Hepatic stellate cell (primary cell): ENCODE measurements around the gene SMIM7.
A peak's percentile ranks its signal among the peaks of the same experiment; 100 is the strongest.

ENCODE experiments used
- DNase-seq: peaks from one replicate; pipeline ENCODE4 v3.0.0; 2011; ENCODE audit warnings: low spot score

SMIM7 gene

DNA sequence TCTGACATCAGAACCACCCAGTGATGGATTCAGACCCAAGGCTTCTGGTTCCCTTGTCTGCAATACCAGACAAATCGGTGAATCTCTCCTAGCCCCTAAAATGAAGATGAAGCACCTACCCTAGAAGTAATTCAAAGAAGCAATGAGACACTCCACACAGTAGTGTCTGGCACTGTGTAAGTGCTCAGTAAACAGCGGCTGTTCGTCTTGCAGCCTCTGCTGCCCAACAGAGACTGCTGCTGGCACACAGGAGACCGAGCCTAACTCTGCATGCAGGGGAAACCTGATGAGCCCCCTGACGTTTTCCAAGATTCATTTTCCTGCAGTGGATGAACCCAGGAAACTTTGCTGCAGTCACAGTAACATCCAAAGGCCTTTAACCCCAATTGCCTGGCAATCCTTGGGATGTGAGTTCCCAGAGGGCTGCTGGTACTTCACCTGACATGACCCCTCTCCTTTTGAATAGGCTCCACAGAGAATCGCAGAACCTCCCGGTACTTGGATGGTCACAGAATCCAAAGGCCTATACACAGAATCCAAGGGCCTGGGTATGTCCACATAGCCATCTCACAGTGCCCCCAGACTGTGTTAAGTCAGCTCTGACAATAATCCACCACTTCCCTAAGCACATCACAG is 38.7 kb downstream of the SMIM7 start:
- no peak for DNase-seq

DNA sequence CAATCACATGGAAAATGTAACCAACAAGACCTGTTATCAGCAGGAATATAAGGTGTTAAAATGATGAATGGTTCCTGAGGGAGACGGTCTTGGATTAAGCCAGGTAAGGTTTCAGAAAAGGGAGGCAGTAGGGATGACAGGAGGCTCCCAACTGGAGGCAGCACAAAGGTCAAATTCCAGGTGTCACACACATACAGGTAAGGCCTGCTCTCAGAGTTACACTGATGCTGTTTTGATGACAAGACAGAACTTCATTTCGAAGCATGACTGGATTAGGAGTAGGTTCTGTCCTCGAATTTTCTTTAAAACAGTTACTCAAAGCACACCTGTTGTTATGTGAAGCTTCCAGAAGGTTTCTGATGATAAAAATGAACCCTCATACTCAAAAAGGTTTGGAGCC is 39.4 kb downstream of the SMIM7 start:
- no peak for DNase-seq

DNA sequence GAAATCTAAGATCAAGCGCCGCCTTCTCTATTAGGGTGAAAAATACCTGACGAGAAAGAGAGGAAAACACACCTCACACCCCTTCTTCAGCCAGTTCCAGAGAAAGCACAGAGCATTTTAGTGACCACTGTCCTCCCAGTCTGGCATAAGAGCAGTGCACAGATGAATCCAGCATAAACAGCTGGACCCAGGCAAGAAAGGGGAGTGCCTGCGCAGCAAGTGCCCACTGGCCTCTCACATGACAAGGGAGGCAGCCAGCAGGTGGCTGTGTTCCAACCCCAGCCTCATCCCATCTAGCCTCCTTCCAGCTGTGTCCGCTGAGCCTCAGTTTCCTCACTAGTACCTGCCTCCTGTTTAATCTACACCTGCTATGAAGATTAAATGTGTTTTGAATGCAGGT is 39.9 kb downstream of the SMIM7 start:
- DNase-seq = no peak

DNA sequence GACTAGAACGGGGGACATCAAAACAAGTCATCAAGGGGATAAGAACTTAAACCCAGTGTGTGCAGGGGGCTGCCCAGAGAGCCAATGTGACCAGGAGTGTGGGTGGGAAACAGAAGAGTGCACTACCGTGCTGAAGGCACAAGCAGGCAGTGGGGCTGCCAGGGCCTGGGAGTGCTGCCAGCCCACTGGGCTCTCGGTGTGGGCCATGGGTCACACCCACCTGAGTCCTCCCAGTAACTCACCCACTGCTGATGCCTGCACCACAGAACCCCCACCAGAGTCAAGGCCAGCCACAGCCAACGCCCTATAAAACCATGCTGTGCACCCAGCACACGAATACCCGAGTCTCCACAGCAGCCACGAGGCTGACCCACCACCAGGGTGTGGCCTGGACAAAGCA is 40.5 kb downstream of the SMIM7 start:
- DNase-seq = no peak

DNA sequence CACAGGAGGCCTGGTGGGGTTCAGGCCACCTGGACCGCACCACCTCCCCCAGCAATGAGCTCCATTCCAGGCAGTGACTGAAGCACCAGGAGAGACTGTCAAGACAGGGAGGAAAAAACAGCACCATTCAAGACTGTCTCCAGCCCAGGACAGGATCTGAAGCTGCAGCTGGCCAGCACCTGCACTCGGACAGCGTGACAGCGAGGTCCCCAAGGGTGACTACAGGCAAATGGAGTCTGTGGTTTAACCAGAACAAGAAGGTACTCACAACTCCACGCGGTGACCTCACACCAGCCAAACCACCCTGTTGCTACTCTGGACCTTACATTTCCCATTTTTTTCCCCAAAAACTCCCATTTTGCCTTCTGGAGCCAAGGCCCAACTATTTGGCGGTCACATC is 41.7 kb downstream of the SMIM7 start:
- DNase-seq = no peak

DNA sequence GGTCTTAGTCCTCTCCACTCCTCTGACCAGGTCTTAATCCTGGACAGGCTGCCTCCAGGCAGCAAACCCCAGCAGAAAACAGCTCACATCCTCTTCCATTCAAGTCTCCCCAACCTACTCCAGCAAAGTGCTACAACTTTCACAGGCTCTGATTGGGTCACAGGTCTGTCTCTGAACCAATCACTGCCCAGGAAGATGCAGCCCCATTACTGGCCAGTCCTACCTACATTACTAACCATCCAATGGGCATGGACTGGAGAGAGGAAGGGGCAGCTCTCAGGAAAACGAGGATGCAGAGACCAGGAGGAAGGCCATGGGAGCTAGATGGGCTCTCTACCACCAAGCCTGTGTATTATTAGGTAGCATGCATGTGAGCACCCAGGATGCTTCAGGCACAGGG is 44.1 kb downstream of the SMIM7 start:
- DNase-seq = no peak

DNA sequence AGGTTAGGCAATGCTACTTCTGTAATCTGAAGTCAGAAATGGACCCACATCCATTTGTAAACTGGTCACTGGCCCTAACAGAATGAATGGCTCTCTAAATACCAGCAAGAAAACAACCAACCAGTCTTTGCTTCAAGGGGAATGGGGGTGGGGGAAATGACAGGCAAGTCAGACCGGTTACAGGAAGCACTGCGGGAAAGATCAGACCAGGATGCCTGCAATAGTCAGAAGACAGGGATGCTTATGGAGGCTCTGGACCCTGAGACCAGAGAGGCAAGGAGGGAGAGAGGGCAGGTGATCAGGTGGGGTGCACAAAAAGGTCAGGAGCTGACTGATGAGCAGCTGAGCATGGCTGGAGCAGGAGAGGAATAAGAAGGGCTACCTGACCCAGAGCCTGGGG is 45.0 kb downstream of the SMIM7 start:
- DNase-seq = no peak

DNA sequence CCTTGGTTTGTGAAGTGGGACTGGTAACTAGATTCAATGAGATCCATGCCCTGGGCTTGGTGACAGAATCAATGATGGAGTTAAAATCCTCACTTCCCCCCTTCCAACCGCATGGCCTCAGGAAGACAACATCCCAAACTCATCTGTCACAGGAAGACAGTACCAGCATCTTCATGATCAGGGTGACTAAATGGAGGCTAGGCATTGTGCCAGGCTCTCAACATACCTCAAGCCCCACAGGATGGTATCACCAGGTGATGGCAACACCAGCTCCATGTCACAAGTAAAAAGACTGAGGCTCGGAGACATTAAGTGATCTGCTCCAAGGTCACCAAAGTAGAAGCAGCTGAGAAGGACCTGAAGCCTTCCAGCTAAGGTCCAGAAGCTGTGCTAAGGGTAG is 46.1 kb downstream of the SMIM7 start:
- DNase-seq = no peak

DNA sequence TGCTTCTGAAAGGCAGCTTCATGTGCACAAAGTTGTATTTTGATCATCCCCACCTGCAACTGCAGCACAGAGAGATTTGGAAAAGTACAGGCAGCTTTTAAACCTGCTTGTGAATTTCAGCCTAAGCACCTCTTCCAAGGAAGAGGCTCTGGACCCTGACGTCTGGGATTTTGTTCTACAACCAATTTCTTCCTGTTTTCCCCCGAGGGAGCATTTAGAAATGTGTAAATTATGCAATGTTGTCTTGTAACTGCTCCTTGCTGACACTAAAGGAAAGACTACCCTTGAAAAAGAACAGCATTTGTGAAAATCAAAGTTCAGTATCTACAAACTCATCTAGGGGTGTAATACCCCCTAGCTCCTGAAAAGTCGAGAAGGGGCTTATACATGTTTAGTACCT is 47.3 kb downstream of the SMIM7 start:
- no peak for DNase-seq

DNA sequence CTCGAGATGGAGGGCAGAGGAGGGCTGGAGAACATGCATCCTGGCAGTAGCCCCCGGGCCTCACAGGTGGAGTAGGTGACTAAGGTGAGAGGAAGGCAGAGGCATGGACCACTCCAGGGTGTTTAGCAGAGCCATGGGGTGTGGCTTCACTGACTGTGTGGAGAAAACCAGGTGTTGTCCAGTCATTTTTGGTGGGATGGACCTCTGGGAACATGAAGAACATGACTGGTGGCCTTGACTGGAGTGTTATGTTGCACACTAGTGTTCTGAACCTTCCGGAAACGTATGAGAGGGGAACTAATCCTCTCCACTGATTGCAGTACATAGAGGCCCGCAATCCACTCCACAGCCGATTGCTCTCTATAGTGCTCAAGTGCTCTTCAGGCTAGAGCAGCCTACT is 48.8 kb downstream of the SMIM7 start:
- no peak for DNase-seq

DNA sequence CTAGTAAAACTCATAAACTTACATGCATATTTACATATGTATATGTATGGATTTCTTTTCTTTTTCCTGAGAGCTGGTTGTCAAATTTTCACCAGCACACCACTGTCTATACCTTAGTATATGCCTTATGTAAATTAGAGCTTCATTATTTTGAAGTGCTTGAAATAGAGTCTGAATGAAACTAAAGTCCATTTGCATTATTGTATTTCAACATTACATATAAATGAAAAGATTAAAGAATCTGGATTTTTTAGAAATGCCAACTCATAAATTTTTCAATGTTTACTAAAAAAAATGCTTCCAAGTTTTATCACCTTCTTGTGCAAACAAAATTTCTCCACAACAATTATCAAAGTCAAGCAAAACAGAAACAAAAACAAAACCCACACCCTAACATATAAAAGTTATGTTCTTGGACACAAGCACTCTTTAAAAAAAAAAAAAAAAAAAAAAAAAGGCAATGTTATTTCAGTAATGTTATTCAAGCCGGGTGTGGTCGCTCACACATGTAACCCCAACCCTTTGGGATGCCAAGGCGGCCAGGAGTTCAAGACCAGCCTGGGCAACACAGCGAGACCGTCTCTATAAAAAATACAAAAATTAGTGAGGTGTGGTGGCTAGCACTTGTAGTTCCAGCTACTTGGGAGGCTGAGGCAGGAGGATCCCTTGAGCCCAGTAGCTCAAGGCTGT is 50.3 kb downstream of the SMIM7 start:
- DNase-seq = no peak

DNA sequence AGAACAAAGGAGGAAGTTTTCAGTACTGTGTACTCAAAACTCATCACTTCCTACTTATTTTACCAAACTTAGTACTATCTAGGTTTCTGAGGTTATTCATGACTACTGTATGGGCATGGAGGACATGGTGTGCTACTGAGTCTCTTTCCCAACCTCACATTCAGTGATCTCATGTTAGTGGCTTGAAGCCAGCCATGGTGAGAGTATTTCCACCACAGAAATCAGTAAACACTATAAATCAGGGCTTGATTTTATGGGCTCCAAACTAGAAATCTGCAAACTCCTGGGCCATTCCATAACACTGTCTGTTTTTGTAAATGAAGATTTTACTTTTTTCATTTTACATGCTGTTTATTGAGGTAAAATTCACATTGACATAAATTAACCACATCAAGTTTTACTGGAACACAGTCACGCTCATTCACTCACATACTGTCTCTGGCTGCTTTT is 51.6 kb downstream of the SMIM7 start:
- peak; percentile 58 for DNase-seq

DNA sequence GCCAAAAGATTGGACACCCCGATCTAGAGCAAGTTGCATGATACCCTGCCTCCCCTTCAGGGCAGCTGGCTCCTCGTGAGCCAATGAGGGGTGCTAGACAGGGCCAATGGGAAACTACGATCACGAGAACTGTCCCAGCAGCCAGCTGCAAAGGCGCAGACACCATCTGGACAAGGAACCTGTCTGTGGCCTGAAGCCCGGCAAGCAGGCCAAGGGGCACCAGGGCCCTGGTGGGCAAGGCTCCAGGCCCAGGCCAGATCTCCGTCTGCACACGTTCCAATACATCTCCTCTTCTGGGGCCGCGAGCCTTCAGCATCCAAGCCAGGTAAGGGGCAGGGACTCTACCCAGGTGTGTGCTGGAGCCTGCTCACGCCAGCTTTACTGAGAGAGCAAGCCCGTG is 52.1 kb downstream of the SMIM7 start:
- no peak for DNase-seq

DNA sequence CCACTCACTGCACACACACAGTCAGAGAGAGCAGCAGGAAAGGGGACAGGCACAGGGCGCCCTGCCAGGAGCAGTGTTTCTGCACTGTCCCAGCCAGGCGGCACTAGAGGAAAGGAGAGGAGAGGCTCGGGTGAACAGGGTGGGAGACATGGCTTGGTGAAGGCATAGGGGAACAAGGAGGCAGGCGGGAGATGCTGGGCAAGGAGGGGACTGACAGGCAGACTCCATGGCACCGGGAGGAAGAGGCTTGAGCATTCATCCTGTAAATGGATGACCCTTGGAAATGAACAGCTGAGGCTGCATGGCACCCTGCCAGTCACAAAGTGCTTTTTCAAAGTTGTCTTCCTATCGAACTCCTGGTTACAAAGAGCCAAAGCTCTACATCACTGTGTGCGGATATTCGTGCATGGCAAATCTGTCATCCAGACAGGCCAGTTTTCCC is 54.4 kb downstream of the SMIM7 start:
- DNase-seq = no peak

DNA sequence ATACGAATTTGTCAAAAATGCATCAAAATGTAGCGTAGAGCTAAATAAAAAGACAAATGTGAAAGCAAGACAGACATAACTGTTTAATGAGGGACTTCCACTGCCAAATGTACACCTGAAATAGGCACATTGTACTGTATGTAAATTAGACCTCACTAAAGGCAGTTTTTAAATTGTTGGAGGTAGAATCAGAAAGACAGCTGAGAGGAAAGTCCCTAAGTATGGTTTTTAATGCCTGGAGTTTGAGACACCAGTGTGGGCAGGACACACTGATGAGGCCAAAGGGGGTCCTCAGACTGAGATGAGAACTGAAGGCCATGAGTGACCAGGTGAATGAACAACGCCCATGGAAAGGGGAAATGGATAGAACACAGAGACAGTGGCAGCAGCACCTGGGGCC is 54.8 kb downstream of the SMIM7 start:
- DNase-seq = no peak

DNA sequence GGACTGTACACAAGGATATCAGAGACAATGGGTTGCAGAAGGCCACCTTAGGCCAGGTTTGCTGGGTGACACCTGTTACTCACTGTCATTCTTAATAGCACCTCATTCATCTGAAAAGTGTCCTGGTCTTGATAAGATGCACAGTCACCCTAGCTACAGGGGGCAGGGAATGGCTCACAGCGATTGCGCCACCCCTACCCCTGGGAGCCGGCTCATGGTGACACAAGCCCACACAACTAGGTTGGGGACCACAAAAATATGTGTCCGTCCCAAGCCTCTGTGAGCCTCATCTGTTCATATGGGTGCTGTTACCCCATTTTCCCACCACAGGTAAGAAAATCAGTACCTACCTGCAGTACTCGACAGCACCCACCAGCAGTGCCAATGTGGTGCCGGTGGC is 55.3 kb downstream of the SMIM7 start:
- no peak for DNase-seq

DNA sequence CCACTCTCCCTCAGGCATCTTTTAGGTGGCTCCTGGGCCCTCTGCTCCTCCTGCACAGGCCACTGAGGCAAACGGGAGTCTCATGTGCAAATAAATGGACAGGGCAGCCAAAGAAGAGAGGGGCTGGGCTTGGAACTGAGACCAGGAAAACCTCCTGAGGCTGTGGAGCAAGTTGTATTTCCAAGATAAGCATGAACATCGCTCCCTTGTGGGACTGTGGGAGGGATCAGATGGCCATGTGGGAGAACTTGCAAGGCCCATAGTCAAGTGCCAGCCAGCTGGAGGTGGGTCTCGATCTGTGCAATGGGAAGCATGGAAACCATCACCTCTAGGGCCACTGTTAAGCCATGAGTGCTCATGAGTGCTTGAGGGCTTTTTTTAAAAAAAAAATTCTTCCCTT is 56.9 kb downstream of the SMIM7 start:
- no peak for DNase-seq

DNA sequence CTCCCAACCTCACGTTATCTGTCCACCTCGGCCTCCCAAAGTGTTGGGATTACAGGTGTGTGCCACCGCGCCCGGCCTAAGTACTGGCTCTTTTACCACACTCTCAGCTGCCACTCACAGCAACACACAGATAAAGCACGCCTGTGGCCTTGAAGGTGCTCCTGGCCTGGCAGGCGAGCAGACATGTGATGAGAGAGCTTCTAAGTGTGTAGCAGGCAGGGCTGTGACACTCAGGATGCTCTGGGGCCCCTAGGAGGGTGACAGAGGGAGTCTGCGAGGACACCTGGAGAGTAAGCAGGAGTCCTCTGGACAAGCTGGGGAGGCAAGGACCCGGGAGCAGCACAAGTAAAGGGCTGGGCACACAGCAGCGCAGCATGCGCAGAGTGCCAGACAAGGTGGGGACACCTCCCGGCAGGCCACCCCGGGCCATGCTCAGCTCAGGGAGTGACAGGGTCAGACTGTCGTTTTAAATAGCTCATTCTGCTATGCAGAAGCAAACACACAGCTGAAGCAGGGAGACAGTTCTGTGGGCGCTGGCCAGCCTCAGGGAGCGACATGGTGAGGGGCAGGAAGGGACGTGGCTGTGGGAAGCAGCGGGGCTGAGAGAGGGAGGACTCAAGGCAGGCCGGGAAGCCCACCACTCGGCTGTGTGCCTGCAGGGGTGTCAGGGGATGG is 58.4 kb downstream of the SMIM7 start:
- no peak for DNase-seq

DNA sequence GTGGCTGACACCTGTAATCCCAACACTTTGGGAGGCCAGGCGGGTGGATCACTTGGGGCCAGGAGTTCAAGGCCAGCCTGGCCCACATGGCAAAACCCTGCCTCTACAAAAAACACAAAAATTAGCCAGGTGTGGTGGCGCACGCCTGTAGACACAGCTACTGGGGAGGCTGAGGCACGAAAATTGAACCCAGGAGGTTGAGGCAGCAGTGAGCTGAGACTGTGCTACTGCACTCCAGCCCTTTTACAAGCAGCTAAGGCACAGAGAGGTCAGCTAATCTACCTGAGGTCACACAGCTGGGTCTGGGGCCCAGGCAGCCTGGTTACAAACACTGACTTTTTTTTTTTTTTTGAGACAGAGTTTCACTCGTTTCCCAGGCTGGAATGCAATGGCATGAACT is 59.1 kb downstream of the SMIM7 start:
- DNase-seq = no peak

DNA sequence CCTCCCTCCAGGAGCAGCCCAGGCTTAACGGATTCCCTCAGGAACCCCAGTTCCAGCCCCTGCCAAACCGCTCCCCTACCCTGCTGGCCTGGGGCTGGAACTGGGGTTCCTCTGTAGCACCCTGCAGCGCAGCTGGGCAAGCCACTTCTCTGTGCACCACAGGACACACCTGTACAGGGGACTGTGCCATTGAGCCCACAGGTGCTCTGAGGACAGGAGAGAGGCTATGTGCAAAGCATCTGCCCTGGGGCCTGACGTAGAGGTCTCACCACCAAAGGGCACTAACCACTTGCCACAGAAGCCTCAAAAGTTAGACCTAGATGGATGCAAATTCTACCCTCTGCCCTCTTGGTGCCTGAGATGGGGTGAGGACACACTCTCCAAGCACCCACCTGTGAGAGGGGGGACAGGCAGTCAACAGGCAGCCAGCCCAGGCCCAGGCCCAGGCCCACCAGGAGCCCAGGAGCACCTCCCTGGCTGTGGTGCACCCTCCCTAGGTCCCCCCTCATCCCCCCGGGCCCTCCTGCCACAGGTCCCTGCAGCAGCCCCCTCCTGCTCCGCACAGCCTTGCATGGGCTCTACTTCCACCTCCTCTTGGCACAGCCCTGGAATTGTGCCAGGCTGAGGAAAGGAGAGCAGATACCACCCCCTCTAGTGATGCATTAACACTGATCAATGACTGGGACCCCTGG is 60.1 kb downstream of the SMIM7 start:
- DNase-seq = no peak

DNA sequence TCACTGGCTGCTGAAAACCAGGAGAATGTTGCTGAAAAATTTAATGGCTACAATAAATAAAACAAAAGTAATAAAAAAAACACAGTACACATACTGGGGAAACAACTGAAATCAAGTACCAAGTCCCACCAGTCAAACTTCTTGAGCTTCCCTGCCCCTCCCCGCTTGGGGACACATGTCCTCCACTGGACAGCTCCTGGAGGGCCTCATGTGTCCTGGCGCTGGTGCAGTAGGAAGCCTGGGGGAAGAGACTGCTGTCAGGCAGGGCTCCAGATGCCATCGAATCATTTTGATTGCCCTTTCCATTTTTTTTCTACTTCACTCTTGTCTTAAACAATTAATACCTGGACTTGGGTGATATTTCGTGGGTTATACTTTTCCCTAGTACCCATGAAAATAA is 61.1 kb downstream of the SMIM7 start:
- no peak for DNase-seq

DNA sequence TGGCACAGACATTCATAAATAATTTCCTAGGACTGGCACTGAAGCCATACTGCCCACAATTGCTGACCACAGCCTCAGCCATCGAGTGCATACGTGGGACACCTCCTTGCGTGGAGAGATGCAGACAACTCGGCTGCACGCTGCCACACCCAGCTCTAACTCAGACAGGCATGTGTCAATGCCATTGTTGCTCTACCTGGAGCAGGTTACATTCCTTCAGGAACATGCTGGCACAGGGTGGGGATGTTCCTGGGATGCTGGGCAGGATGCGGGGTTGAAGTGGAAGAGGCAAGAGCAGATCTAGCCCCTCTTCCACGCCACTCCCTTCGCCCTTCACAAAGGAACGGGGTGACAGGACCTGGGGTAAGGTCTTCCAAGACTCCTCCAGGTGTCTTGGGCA is 63.5 kb downstream of the SMIM7 start:
- DNase-seq = no peak
